Naive B cell (primary cell): ENCODE measurements around the gene MARCHF9. TPM values are rescaled to one million over a fixed set of nuclear protein-coding genes. Genes with fewer than 3 reads are reported as not detected.

Experiments used
- ATAC-seq, 2 donors: fragments of 150-1000 bp; cut with Tn5 transposase; 2 replicates each; pipeline ENCODE4 v1.10.0; 2021; ENCODE audit warnings: low read depth in 2 of 2, mild to moderate bottlenecking in 2 of 2, moderate library complexity in 2 of 2
- DNase-seq: peaks from one replicate; pipeline ENCODE4 v3.0.0; 2022
- H3K27ac Mint-ChIP-seq, 6 donors: one replicate each; pipeline ENCODE4 v1.8.0; 2020 to 2022; ENCODE audit warnings: mild to moderate bottlenecking in 6 of 6, mixed read lengths in 6 of 6, moderate library complexity in 5 of 6, inconsistent platforms in 2 of 6
- H3K27me3 Mint-ChIP-seq, 3 donors: one replicate each; pipeline ENCODE4 v1.8.0; 2021 to 2022; ENCODE audit warnings: mixed read lengths in 3 of 3, mild to moderate bottlenecking in 1 of 3
- H3K36me3 Mint-ChIP-seq, 2 donors: one replicate each; pipeline ENCODE4 v1.8.0; 2020 to 2022; ENCODE audit warnings: mixed read lengths in 2 of 2, inconsistent platforms in 1 of 2, mild to moderate bottlenecking in 1 of 2
- H3K4me1 Mint-ChIP-seq, 3 donors: one replicate each; pipeline ENCODE4 v1.8.0; 2020 to 2022; ENCODE audit warnings: mixed read lengths in 3 of 3, inconsistent platforms in 1 of 3, mild to moderate bottlenecking in 1 of 3, moderate library complexity in 1 of 3
- H3K4me3 Mint-ChIP-seq, 8 donors: one replicate each; pipeline ENCODE4 v1.8.0; 2020 to 2022; ENCODE audit warnings: mild to moderate bottlenecking in 8 of 8, mixed read lengths in 8 of 8, moderate library complexity in 8 of 8, inconsistent platforms in 2 of 8
- H3K9me3 Mint-ChIP-seq, 7 donors: one replicate each; pipeline ENCODE4 v1.8.0; 2020 to 2022; ENCODE audit warnings: mixed read lengths in 7 of 7, mild to moderate bottlenecking in 5 of 7, inconsistent platforms in 2 of 7, moderate library complexity in 1 of 7
- polyA plus RNA-seq, 6 donors: library from polyadenylated mRNA; unstranded; fragments of 300-500 nt; fragmentation: Illumina TruSeq; gene quantifications; one replicate each; pipeline ENCODE4 v1.2.3, GENCODE V29; 2021; ENCODE audit warnings: low read depth in 6 of 6

The MARCHF9 gene
- polyA plus RNA-seq, 6 donors from 2014 or later, result 10.9 to 21.0 (median 14.2) TPM

DNA sequence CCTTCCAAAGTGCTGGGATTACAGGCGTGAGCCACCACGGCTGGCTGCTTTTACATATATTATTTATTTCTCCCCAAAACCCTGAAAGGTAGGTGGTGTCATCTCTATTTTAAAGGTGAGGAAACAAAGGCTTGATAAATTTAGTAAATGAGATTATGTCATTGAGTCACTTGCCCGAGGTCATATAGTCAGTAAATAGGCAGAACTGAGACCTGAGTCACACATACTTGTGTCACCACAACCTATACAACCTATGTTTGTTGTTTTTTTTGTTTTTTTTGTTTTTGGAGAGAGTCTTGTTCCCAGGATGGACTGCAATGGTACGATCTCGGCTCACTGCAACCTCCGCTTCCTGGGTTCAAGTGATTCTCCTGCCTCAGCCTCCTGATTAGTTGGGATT, 40.5 kb downstream of the MARCHF9 start:
- Mint-ChIP-seq H3K4me3 (no peak overlapping the region), H3K9me3 (no peaks in the 10 kb centered on the region), H3K4me1 (peaks cover 0 to 3% (median 0%) of the 10 kb centered on the region in 3 donors), H3K27me3 (no peaks in the 10 kb centered on the region), H3K27ac (no peak overlapping the region), H3K36me3 (peaks cover 15 to 23% of the 10 kb centered on the region in 2 donors)
- DNase-seq, result no peak
- no peak for ATAC-seq

DNA sequence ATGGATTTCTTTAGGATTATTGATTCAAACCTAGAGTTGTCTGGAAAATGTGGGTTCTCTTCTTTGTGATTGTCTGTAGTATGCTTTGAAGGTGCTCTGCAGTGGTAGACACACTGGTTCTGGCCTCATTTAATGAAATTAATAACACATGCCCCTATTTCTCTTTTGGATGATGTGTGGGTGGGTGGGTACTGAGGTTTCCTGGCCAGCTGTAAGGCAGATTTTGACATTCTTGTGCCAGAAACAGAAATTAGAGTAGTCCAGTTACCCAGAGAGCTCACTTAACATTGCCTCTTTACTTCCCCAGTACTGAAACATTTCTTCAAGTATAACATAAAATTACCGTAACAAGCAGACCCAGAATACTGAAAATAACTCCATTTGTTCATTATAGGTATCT, 42.1 kb downstream of the MARCHF9 start:
- DNase-seq (no peak), ATAC-seq (no peak)
- no peak overlapping the region for H3K4me3 Mint-ChIP-seq
- H3K36me3 Mint-ChIP-seq, result peaks cover 11 to 23% of the 10 kb centered on the region in 2 donors
- H3K27me3 Mint-ChIP-seq, result no peaks in the 10 kb centered on the region
- no peaks in the 10 kb centered on the region for H3K9me3 Mint-ChIP-seq
- no peak overlapping the region for H3K27ac Mint-ChIP-seq
- peaks cover 0 to 3% (median 0%) of the 10 kb centered on the region in 3 donors for H3K4me1 Mint-ChIP-seq

DNA sequence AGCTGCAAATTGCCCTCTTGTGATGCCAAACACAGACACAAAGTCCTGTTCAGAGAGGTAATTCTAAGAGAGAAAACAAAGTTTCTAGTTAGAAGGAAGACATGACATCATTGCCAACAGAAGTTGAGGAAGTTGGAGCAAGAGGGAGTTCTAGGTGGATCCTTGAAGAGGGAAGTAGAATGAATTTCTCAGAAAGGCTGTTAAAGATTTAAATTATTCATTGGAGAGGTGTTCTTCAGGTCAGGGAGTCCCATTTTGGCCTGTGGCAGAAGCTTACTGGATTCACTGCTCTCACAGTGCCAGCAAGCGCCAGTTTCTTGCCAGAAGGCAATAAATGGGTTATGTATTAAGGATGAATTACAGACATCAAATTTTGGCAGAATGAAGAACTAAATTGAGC, 43.0 kb downstream of the MARCHF9 start:
- Mint-ChIP-seq H3K4me3 (no peak overlapping the region), H3K36me3 (peaks cover 13 to 19% of the 10 kb centered on the region in 2 donors), H3K9me3 (no peaks in the 10 kb centered on the region), H3K27ac (peak overlapping the region in 3 of 6 donors; percentile 12 to 70 (median 13)), H3K27me3 (no peaks in the 10 kb centered on the region), H3K4me1 (peaks cover 0 to 3% (median 0%) of the 10 kb centered on the region in 3 donors)
- ATAC-seq, result no peak
- no peak for DNase-seq

DNA sequence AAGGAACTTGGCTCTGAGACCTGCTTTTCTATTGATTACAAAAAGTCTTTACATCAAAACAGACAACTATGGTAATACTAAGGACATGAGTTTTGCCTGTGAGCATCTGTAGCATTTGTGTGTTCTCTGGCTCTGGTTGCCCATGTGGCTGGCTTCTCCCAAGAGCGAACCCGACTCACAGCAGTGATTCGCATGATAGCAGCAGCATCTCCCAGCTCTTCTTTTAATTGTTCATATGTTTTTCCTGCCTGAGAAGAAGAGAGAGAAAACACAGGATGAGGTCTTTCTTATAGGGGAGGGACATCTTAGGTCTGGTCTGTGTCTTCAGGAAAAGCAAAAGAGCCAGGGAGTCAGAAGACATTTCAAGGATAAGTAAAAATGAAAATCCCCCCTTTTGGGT, 46.1 kb downstream of the MARCHF9 start:
- Mint-ChIP-seq H3K9me3 (no peaks in the 10 kb centered on the region), H3K27me3 (no peaks in the 10 kb centered on the region), H3K4me3 (no peak overlapping the region), H3K4me1 (peaks cover 0 to 1% (median 0%) of the 10 kb centered on the region in 3 donors), H3K27ac (peak overlapping the region in 1 of 6 donors; percentile 52), H3K36me3 (peaks cover 10% of the 10 kb centered on the region in 2 donors)
- ATAC-seq (no peak), DNase-seq (no peak)

DNA sequence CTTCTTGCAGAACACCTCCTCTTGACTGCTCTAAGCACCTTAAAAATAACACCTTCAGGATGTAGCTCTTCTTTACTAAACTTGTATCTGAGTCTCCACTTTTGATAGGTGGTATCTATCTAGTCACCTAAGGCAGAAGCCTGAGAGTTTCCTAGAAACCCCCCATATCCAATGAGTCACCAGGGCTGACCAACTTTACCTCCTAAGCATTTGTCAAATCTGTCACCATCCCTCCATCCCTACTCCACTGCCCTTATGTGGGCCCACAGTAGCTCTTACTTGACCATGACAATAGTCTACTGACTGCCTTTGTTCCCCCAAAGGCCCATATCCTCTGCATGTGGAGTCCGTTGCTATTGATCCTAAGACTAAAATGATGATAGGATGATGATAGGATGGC, 47.7 kb downstream of the MARCHF9 start:
- Mint-ChIP-seq H3K4me3 (no peak overlapping the region), H3K36me3 (peaks cover 5% of the 10 kb centered on the region in 2 donors), H3K4me1 (no peaks in the 10 kb centered on the region), H3K27ac (peak overlapping the region in 4 of 6 donors; percentile 11 to 67 (median 52)), H3K9me3 (no peaks in the 10 kb centered on the region), H3K27me3 (no peaks in the 10 kb centered on the region)
- DNase-seq (no peak), ATAC-seq (no peak)

DNA sequence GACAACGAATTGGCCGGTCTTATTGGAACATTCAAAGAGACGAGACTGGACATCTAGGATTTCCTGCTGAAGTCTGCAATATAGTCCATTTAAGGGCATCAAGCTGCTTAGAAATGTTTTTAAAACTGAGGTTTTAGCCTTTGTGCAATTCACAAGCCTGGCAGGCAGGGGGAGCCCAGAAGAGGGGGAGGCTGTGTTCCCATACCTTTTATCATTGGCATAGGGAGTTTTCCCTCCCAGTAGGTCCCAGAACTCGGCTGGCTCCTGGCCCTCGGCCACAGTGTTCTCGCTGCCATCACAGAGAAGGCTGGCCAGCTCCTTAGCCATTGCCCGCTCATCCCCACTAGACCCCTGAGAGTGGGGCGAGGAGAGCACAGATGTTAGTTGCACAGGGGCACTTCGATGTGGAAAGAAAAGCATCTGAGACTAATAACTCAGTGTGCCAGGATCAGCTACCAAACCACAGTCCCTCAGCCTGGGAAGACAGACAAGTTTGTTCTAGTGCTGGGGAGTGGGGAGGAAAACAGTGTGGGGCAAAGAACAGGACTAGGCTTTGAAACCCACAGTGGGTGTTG, 48.5 kb downstream of the MARCHF9 start:
- peaks cover 5% of the 10 kb centered on the region in 2 donors for H3K36me3 Mint-ChIP-seq
- ATAC-seq (peak in 1 of 2 donors; percentile 28), DNase-seq (peak; percentile 14)
- H3K4me3 Mint-ChIP-seq, result no peak overlapping the region
- no peaks in the 10 kb centered on the region for H3K4me1 Mint-ChIP-seq
- no peaks in the 10 kb centered on the region for H3K27me3 Mint-ChIP-seq
- no peaks in the 10 kb centered on the region for H3K9me3 Mint-ChIP-seq
- peak overlapping the region in 1 of 6 donors; percentile 21 for H3K27ac Mint-ChIP-seq

DNA sequence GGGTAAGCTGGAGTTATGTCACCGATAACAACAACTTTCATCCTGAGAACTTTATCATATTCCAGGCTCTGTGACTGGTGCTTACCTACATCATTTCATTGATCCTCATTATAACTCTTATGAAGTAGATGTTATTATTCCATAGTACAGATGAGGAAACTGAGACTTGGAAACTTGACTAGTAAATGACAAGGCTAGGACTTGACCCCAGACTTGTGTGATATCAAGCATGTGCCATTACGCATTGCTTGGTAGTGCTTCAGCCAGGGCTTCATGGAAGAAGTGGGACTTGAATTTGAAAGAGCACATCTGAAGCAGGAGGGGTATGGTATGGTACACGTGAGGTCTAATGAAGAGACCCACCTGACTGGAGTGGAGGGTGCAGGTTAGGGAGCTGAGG, 51.8 kb downstream of the MARCHF9 start:
- Mint-ChIP-seq H3K9me3 (no peaks in the 10 kb centered on the region), H3K27ac (peak overlapping the region in 1 of 6 donors; percentile 5), H3K36me3 (peaks cover 0 to 5% of the 10 kb centered on the region in 2 donors), H3K27me3 (no peaks in the 10 kb centered on the region), H3K4me3 (no peak overlapping the region), H3K4me1 (no peaks in the 10 kb centered on the region)
- no peak for ATAC-seq
- no peak for DNase-seq

DNA sequence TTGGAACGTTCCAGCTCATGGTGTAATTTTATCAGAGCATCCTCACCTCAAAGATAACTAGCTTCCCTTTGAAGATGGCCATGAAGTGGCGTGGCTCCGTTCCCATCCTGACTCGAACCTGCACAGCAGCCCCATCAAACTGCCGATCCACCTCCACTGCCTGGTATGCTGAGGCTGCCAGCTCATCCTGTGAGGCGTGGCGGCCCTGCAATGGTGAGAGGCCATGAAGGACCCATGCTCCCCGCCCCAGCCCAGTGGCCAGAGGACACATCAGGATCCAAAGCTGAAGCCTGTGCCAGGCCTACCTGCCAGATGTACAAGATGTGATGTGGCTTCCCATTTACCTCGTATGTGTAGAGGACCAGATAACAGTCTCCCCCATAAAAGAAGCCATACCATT, 52.4 kb downstream of the MARCHF9 start:
- Mint-ChIP-seq H3K27ac (no peak overlapping the region), H3K9me3 (no peaks in the 10 kb centered on the region), H3K4me3 (no peak overlapping the region), H3K27me3 (no peaks in the 10 kb centered on the region), H3K4me1 (no peaks in the 10 kb centered on the region), H3K36me3 (peaks cover 0 to 4% of the 10 kb centered on the region in 2 donors)
- DNase-seq, result no peak
- no peak for ATAC-seq

DNA sequence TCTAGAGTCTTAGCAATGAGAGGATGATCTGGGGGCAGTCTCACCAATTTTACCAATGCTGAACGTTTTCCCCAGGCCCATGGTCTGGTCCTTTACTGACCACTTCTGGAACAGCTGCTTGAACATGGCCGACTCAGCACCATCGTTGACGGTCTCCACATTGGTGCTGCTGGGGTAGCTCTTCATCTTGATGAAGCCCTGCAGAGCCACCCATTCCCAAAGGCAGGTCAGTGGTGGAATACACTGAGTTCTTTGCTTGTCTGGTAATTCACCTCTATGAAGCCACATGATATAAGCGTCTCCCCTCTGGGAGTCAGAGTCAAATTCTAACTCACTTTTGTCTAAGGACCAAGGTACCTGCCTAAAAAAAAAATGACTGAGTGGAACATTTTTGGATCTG, 53.4 kb downstream of the MARCHF9 start:
- DNase-seq (no peak), ATAC-seq (no peak)
- Mint-ChIP-seq H3K4me1 (no peaks in the 10 kb centered on the region), H3K27ac (no peak overlapping the region), H3K27me3 (no peaks in the 10 kb centered on the region), H3K9me3 (no peaks in the 10 kb centered on the region), H3K4me3 (no peak overlapping the region), H3K36me3 (no peaks in the 10 kb centered on the region)

DNA sequence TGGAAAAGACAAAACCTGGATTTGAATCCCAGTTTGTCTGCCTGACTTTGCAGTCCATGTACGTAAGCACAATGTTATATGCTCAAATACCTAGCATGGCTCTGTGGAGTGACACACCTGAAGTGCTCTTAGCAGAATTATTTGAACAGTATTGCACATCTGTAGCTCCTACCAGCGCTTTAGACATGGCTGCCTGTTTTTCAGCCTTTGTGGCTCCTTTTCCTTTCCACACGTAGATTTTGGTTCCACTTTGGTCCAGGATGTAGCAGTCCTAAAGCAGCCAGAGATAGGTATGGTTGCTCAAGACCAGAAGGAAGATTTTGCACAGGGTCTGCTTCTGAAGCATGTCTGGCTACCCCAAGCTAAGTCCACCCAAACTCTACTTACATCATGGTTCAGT, 54.5 kb downstream of the MARCHF9 start:
- no peaks in the 10 kb centered on the region for H3K36me3 Mint-ChIP-seq
- no peaks in the 10 kb centered on the region for H3K4me1 Mint-ChIP-seq
- no peaks in the 10 kb centered on the region for H3K27me3 Mint-ChIP-seq
- H3K4me3 Mint-ChIP-seq, result no peak overlapping the region
- ATAC-seq, result no peak
- DNase-seq, result no peak
- no peak overlapping the region for H3K27ac Mint-ChIP-seq
- H3K9me3 Mint-ChIP-seq, result no peaks in the 10 kb centered on the region

Other genes with a start within 250 kb of the MARCHF9 start
- gene DDIT3, start 234.6 kb upstream of the MARCHF9 start, polyA plus RNA-seq, result 10 to 100 TPM; 33.3 to 62.2 (median 51.0) TPM
- gene MBD6, start 232.3 kb upstream of the MARCHF9 start, polyA plus RNA-seq, result 1 to 10 TPM; 1.8 to 8.2 (median 5.0) TPM
- 10 to 100 TPM; 65.6 to 87.3 (median 71.2) TPM for gene DCTN2, start 207.9 kb upstream of the MARCHF9 start, polyA plus RNA-seq
- not detected for gene KIF5A, start 205.1 kb upstream of the MARCHF9 start, polyA plus RNA-seq
- 10 to 100 TPM; 15.8 to 42.0 (median 19.1) TPM for gene PIP4K2C, start 163.9 kb upstream of the MARCHF9 start, polyA plus RNA-seq
- under 1 TPM in 5 of 6 donors, not detected in 1; 0.16 to 0.53 (median 0.29) TPM for gene DTX3, start 150.3 kb upstream of the MARCHF9 start, polyA plus RNA-seq
- gene ARHGEF25, start 143.7 kb upstream of the MARCHF9 start, polyA plus RNA-seq, result not detected
- gene B4GALNT1, start 121.9 kb upstream of the MARCHF9 start, polyA plus RNA-seq, result not detected
- gene OS9, start 61.0 kb upstream of the MARCHF9 start, polyA plus RNA-seq, result 10 to 100 TPM; 72.0 to 87.9 (median 77.1) TPM
- gene AGAP2, start 16.4 kb upstream of the MARCHF9 start, polyA plus RNA-seq, result 1 to 10 TPM; 1.2 to 4.0 (median 2.1) TPM
- gene TSPAN31, start 10.1 kb upstream of the MARCHF9 start, polyA plus RNA-seq, result 10 to 100 TPM; 48.3 to 82.1 (median 57.7) TPM
- gene CDK4, start 2.8 kb upstream of the MARCHF9 start, polyA plus RNA-seq, result 10 to 100 TPM; 63.2 to 99.0 (median 67.8) TPM
- under 1 TPM in 3 of 6 donors, not detected in 3; 0.09 to 0.58 (median 0.31) TPM for gene CYP27B1, start 12.0 kb downstream of the MARCHF9 start, polyA plus RNA-seq
- 10 to 100 TPM in 4 of 6 donors, 1 to 10 TPM in 2; 6.9 to 13.2 (median 11.4) TPM for gene METTL1, start 17.0 kb downstream of the MARCHF9 start, polyA plus RNA-seq
- gene EEF1AKMT3, start 17.5 kb downstream of the MARCHF9 start, polyA plus RNA-seq, result under 1 TPM in 4 of 6 donors, not detected in 2; 0.09 to 0.53 (median 0.47) TPM
- 10 to 100 TPM; 19.3 to 32.4 (median 27.7) TPM for gene TSFM, start 27.7 kb downstream of the MARCHF9 start, polyA plus RNA-seq
- gene AVIL, start 63.6 kb downstream of the MARCHF9 start, polyA plus RNA-seq, result under 1 TPM in 4 of 6 donors, not detected in 2; 0.19 to 0.82 (median 0.48) TPM
- 10 to 100 TPM; 44.3 to 65.3 (median 53.2) TPM for gene CTDSP2, start 91.6 kb downstream of the MARCHF9 start, polyA plus RNA-seq
- gene ATP23, start 186.5 kb downstream of the MARCHF9 start, polyA plus RNA-seq, result 10 to 100 TPM; 11.0 to 39.3 (median 22.4) TPM